ENCODE results near the gene HDAC4.

GRCh38 chr2:239162141-239162821, 238.5 kb downstream of the HDAC4 start:
- TF ChIP-seq CTCF (IDR thresholded peaks at IDR 0.05) (no peak), POLR2A (IDR thresholded peaks at IDR 0.05) (no peak)
